Measurements from ENCODE around the gene COBL.

The COBL gene

DNA sequence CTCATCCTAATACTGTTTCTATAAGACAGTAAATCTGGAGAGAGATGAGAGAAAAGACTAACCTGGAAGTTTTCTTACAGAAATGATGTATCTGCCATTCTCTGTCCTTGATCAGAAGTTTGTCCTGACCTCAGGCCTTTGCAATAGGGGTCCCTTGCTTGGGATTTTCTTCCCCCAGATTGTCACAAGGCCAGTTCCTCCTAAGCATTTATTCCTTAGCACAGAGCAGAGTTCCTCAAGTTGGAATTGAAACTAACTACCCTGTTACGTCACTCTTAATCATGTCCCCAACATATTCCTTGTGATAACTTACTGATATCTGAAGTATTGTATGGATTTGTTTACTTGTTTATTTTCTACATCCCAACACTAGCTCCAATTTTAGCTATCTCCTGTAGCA lies 202.1 kb downstream of the COBL start:
- DNase-seq (ENCODE audit: low read depth) = no peak

DNA sequence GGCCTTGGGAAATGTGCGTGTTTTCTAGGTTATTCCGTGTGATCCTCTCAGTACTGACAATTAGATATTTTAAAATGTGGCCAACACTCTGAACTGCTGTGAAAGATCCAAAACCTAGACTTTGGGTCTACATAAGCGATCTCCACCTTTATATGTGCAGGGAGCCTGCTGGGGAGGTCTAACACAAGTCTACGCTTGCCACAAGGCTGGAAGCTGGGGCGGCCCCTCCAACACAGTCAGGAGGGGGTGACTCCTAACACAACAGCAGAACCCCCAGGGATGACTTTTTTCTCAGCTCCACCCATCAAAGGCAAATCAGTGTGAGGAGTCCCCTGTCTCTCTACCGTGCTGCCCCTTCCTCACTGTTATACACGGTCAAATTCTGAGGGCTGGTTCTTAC lies 202.6 kb downstream of the COBL start:
- DNase-seq (ENCODE audit: low read depth) = no peak

DNA sequence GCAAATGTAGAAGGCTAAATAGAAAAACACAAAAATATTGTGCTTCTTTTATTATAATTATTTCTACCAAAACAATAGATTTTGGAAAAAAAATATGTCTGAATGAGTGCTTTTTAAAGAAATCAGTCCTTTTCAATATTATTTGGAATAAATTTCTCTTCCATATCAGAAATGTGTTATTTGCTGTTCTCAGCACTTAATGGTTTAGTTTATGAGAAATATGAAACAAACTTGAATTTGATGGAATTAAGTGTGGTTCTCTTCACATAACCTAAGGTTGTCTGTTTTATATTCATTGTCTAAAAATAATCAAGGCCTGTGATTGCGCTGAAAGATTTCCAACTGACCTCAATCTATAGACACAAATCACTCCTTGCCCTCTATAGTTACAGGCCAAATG lies 203.0 kb downstream of the COBL start:
- no peak for DNase-seq (ENCODE audit: low read depth)

DNA sequence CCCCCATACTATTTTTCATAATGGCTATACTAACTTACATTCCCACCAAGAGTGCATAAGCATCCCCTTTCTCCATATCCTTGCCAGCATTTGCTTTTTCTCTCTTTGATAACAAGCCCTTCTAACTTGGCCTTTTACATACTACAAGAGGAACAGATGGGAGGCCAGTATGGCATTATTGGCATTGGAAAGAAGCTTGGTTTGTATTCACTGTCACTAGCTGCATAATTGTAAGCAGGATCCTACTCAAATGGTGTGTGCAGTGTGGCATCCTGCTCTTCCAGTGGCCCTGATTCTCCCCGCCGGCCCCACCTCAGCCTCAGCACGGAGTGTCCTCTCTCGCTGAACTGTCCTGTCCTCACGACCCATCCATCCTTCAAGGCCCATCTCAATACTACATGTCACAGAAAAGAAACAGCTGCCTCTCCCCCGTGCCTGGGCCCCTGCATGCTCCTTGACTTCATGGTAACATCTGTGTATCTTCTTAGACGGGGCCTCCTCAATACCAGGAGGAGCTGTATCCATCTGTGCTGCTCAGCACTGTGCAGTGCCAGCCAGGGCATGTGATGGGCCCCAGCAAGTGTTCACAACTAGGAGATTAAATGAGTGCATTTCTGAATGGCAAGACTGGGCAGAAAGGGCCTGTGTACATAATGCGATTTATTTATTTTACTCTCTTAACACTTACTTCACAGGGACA lies 205.2 kb downstream of the COBL start:
- DNase-seq (ENCODE audit: low read depth) = no peak

DNA sequence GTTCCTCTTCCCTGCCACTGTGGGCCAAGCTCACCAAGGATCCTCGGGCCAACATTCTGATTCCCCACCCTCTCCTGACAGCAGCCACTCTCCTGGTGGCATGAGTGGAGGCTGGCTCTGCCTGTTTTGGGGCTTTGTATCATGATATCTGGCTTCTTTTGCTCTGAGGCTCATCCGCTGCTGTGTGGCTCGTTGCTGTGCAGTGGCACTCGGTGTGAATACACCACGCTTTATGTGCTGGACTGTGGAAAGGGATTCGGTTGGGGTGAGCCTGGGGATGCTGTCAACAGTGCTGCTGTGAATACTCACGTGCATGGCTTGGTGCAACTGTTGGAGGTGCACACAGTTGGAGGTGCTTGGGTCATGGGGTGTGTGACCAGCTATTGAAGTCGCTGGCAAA lies 208.5 kb downstream of the COBL start:
- no peak for DNase-seq (ENCODE audit: low read depth)

DNA sequence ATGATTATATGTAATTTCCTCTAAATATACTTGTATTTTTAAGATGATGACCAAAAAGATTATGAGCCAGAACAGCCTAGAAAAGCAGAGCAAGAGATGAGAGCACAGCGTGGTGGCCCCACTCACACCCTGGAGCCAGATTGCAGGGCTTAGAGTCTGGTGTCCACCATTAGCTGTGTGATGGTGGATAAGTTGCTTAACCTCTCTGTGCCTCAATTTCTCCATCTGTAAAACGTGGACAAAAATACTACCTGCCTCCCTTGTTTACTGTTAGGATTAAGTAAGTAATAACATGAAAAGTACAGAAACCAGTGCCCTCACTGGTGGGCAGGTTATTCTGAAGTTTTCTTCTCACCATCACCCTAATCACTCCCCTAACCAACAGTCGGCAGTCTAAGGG lies 212.3 kb downstream of the COBL start:
- no peak for DNase-seq (ENCODE audit: low read depth)

DNA sequence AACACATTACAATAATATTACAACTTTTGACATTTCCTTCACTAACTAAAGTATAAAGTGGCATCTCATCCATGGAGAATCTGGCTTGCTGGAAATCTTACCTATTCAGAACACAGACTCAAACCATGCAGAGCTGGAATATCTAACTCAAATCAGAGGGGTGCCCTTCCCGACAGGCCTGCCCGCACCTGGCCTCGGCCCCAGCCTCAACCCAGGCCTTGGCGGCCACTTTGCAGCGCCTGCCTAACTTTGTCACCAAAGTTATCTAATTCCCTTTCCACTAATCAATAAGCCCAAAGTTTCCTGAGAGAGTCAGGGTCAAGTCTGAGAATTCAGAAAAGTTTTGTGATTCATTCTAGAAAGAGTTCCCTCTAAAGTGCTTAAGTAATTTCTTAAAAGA lies 212.9 kb downstream of the COBL start:
- DNase-seq (ENCODE audit: low read depth) = no peak

DNA sequence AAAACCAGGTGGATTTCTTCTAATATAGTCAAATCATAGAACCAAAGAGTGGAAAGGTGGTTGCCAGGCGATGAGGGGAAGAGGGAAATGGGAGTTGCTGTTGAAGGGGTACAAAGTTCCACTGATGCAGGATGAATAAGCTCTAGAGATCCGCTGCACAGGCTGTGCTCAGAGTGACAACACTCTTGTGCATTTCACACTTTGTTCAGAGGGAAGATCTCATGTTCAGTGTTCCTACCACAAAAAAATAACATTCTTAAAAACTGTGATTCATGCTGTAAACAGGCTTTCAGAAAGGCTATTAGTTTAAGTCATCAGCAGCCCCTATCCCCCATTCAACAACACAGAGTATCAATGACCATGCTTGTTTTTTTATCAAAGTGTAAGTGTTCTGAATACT lies 213.8 kb downstream of the COBL start:
- no peak for DNase-seq (ENCODE audit: low read depth)

DNA sequence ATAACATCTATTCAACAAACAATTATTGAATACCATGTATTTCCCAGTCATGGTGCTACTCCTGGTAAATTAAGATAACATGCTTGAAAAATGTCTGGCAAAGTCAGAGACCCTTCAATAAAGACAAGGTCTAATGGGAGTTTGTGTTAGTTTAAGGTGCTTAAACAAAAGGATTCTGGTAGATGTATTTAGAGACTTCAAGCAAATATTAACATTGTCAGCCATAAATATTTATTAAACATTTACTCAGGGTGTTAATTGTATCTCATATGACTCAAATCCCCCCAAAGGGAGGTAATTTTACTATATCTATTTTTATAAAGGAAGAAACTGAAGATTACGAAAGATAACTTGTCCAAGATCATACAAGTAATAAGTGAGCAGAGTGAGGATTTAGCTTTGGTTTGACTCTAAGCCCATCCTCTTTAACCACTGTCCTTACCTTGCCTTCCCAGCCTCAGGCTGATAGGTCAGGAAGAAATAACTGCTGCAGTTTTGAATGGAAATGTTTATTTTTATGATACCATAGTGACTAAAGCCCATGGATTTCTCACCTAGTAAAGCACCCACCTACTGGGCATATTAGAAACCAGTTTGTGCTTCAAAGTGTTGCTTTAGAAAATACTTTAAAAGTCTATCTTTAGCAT lies 215.4 kb downstream of the COBL start:
- DNase-seq (ENCODE audit: low read depth) = no peak

DNA sequence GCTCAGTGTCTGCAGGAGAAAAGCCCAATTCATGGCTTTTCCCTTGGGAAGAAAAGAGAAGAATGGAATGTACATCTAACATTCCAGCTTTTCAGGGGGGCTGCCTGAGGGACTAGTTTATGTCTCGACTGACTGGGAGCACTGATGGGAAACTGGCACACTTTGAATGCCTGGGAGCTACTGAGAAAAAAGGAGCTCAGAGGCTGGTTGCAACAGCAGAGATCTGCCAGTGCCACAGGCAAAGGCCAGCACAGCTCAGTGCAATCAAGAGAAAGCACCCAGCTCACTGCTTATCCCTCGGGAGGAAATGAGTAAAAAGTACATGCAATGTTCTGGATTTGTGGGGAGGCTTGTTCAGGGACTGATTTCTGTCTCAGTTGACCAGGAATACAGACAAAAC lies 226.2 kb downstream of the COBL start:
- DNase-seq (ENCODE audit: low read depth) = no peak

DNA sequence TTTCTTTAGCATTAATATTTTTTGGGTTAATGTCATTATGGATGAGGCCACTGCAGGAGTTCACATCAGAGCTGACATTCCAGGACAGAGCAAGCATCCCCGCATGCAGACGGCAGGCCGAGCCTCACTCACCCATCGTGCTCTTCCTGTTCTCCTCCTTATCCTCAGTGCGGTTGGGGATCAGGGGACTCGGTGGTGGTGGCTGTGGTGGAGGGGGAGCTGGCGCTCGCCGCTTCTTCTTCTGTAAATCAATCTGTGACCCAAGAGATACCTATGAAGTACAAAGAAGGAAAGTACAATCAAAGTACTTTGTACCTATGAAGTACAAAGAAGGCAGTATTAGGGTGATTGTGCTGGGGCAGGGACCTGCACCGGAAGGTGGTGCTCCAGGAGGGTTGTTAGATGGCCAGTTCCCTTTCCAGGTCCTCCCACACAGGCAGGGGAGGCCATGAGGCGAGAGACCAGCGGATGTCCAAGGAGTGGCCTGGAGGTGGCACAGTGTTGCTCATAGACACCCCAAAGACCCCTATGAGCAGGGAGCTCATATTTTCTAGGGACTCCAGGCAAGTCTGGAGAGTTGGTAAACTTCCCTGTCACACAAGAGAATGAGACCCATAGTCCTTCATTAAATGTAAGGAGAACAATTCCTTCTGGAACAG lies 231.4 kb downstream of the COBL start:
- DNase-seq (ENCODE audit: low read depth) = no peak

DNA sequence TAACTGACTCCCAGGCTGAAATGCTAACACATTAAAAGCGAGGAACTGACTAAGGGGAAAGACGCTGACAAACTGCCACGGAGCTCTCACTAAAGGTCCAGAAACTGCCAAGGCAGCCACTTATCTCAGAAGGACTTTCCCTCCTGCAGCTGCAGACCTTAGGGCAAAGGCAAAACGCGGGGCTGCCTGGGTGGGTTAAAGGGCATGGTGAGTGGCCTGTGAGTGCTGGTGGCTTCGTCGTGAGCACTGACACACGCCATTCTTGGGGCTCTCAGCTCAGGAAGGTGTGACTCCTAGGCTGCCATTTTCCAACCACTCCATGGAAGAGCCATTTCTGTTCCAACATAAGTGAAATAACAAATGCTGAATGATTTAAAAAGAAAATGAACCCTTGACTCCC lies 232.5 kb downstream of the COBL start:
- no peak for DNase-seq (ENCODE audit: low read depth)

DNA sequence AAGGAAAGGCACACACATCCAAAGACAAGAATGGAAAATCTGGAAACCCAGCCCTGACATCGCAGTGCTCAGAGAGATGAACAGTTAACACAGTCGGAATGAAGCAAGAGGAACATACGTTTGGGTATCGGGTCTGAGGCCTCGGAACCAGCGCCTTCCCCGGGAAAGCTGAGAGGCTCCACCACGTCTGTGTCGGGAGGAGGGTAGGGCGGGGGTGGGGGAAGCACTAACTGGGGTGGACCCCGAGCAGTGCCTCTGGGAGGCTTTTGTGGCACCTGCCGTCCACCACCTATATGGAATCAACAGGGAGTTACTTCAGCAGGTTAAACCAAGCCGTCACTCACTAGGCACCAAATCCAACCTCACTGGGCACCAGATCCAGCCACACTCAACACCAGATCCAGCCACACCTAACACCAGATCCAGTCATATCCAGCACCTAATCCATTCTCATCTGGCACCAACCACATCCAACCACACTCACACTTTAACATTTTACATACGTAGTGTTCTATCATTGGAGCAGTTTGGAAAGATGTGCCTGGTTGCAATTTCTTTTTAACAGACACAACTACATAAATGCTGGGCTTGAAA lies 233.6 kb downstream of the COBL start:
- no peak for DNase-seq (ENCODE audit: low read depth)

DNA sequence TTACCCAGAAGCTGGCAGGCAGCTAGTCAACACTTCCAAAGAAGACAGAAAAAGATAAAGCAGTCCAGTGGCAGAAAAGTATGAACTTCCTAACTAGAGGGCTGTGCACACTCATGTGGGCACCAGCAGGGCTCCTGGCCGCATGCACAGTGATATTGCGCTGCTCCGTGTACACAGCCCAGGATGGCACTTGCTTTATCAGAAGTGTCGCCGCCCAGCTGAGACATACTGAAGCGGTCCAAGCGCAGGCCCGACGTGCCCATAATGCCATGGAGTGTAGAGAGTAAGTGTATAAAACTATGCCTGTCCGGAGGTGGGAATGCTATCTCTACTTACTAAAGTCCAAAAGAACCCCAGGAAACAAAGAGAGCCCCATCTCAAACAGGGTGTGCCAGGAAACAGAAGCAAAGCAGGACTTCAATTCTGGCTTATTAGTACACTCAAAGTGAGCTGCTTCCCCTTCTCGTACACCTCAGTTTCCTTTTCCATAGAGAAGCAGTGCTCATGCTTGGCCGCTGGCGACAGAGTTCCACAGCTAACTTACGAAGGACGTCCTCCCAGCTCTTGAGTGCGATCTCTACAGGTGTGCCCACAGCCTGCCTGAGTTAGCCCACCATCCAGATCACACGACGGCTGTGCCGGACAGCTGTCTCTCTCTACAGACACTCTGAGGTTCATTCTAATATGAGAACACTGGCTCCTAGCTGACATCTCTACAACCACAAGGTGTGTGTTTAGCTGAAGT lies 234.3 kb downstream of the COBL start:
- DNase-seq (ENCODE audit: low read depth) = no peak

DNA sequence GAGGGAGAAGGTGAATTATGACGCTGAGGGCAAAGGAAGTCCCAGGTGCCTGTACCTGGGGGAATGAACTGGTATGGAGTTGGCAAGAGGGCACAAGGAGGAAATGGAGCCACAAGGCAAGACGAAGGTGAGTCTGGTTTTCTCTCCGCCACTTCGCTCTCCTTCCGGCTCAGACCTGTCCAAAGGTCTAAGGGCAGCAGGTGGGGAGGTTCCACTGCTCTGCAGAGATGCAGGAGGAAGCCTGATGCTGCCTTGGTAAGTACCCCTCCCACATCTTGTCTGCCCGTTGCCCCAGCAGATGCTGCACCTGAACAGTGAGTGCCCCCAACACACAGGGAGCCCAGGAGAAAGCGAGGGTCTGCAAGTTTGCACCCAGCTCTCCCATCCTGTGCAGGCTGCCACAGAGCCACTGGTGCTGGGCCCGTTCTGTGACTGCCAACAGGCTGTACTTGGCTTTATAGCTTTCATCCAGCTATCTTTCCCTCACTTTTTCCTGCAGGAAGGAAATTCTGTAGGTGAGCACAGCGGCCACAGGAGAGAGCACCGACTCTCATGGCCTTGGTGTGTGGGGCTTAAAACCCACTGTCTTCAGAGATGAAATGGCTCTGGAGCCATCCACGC lies 235.2 kb downstream of the COBL start:
- no peak for DNase-seq (ENCODE audit: low read depth)

DNA sequence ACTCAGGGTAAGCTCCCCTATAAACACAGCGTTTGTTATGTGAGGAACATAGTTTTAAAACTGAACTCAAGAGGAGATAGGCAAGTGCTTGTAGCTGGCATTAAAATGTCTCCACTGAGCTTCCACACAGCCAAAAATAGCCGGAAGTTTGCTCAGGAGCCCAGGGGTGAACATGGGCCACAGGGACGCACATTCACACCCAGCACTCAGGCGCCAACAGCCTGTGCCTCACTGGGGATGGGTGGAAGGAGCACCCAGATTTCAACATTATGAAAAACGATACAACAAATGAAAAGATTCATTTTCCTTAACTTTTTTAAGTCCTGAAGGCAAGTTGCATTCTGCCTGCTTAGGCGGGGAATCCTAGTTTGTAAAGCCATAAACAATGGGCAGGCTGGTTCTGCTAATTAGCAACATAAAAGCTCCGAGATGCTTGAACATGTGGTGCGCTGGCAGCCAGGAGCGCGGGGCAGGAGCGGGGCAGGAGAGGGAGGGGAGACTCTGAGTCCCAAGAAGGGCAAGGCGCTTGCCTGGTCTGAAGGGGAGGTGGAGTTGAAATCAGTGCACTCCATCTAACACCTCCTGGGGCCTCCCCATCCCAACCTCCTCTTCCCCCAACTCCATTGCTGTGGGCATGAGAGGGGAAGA lies 235.9 kb downstream of the COBL start:
- DNase-seq (ENCODE audit: low read depth) = no peak

DNA sequence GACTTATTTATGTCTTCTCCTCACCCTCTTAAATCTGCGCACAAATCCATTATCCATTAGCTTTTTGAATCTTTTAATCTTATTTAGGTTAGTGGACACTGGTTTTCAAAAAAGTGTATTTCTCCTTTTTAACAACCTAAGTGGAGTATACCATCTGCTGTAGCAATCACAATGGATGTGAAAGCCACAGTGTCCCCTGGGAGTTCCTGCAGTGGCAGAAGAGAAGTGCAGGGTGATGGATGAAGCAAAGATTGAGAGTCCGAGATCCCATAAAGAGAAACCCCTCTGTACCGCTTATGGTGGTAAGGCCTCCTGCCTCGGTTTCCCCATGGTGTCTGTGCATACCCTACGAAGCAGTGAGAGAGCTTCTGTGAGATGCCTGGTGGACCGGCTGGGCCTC lies 236.4 kb downstream of the COBL start:
- DNase-seq (ENCODE audit: low read depth) = no peak

DNA sequence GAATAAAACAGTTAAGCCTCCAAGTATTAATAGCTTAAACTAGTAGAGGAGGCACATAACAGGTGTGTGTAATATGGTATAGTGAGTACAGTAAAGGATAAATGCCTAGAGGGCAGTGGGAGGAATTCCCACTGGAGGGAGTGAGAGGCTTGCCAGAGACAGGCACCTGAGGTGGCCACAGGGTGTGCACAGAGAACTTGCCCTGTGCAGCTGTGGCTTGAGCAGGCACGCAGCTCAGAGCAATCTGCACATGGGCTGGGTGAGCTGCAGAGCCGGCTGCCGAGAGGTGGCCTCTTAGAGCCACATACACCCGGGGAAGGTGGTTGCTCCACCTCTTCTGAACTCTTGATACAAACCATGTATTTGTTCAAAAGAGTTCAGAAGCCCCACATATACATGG lies 237.1 kb downstream of the COBL start:
- DNase-seq (ENCODE audit: low read depth) = no peak

DNA sequence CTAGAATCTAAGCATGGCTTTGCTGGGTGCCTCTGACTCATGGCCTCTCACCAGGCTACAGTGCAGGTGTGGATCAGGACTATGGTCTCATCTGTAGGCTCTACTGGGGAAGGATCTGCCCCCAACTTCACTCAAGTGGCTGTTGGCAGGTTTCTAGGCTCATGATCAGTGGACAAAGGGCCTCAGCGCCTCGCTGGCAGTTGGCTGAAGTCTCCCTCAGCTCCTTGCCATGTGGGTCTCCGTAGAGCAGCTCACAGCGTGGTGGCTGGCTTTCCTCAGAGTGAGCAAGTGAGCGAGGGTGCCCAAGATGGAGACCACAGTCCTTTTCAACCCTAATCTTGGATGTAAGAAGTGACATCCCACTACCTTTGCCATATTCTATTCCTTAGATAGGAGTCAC lies 238.0 kb downstream of the COBL start:
- DNase-seq (ENCODE audit: low read depth) = no peak

DNA sequence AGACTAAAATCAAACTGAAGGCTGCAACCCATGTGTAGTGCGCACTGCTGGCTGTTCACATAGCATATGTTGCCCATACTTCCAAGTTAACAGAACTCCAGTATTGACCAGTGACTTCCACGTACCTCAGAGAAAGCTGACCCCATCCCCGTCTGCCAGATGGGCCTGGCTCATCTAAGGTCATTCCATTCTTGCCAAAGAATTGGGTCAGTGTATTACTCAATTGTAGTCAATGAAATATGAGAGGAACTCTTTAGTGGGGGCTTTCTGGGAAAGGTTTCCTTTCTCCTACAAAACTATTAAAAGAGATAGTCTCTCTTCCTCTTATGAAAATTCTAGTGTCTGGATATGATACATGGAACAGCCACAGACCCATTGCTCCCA lies 238.6 kb downstream of the COBL start:
- DNase-seq (ENCODE audit: low read depth) = no peak

DNA sequence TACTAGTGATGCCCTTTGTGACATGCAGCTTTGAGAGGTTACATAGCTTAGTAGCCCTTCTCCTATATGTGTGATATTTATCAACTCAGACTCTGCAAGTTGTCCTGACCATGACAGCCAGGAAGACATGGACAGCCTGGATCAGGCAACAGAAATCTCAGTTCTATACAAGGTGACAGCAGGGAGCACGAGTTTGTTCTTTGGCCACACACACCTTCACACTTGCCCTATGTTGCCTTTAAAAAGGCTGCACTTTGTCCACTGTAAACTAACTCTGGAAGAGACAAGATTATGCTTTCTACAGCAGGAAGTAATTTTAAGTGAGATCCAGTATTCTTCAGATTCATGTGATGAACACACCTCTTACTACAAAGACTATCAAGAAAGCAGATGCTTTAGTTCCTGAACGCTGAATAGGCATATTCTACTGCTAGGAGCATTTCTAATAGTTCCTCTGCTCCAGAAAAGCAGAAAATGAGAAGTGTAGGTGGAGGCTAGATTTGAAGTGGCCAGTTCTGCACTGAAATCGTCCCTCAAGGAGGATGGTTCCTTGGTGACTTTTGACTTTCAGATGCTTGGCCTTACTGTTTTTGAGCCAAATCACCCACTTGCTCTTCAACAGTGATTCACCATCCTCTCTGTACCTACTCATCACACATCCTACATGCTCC lies 239.2 kb downstream of the COBL start:
- DNase-seq (ENCODE audit: low read depth) = no peak
